Endothelial cell of umbilical vein (primary cell): ENCODE measurements around the gene TMEM54. TPM values are rescaled to one million over a fixed set of nuclear protein-coding genes. Genes with fewer than 3 reads are reported as not detected.

Source experiments
- BruUV-seq: library from RNA; stranded (reverse); fragments of 400-500 nt; replicated peaks from 2 replicates; lab custom pipeline; 2021; lab: Mats Ljungman, UMichigan
- CTCF ChIA-PET: fragments of 300-600, 350-600 bp; sonication (Branson Sonifier 250); formaldehyde crosslinking; loops from one replicate; lab custom pipeline; 2021; ENCODE audit warnings: antibody characterized with exemption, inconsistent platforms; lab: Charles Lee
- POLR2A ChIA-PET: fragments of 300-600, 350-600 bp; sonication (Branson Sonifier 250); formaldehyde crosslinking; loops from one replicate; lab custom pipeline; 2021; ENCODE audit warnings: antibody characterized with exemption, inconsistent platforms; lab: Charles Lee
- DNase-seq: peaks from one replicate; pipeline ENCODE4 v3.0.0-alpha.2; 2011; ENCODE audit warnings: low read depth, low spot score
- FAIRE-seq: peaks from 2 replicates; lab custom pipeline; 2011; peaks lifted over from hg19 to GRCh38; lab: Jason Lieb, UNC
- H2AFZ ChIP-seq: 2 replicates; pipeline ENCODE4 v1.6.0; 2012; ENCODE audit warnings: low read depth, low read length, control low read depth, inconsistent platforms
- H3K27ac ChIP-seq: 2 replicates; pipeline ENCODE4 v1.5.1; 2011; ENCODE audit warnings: low read depth, mild to moderate bottlenecking, control low read depth, low read length, moderate library complexity; ENCODE audit not compliant: insufficient read depth
- H3K27me3 ChIP-seq, 2 experiments: 2 replicates each; pipeline versions ENCODE4 v1.6.0 to v1.6.1; 2011; ENCODE audit warnings: low read length in 2 of 2, mixed read lengths in 1 of 2; ENCODE audit not compliant: control insufficient read depth in 2 of 2, insufficient read depth in 2 of 2
- H3K36me3 ChIP-seq, 2 experiments: 2 replicates in 1 of 2; 3 replicates in 1 of 2; pipeline ENCODE4 v1.5.1; 2011; ENCODE audit warnings: low read length in 2 of 2, mild to moderate bottlenecking in 1 of 2, moderate library complexity in 1 of 2; ENCODE audit not compliant: control insufficient read depth in 2 of 2, insufficient read depth in 2 of 2; ENCODE audit errors: extremely low read depth in 1 of 2
- H3K4me1 ChIP-seq: 3 replicates; pipeline ENCODE4 v1.5.1; 2011; ENCODE audit warnings: mild to moderate bottlenecking, low read length; ENCODE audit not compliant: control insufficient read depth, insufficient read depth; ENCODE audit errors: extremely low read depth
- H3K4me2 ChIP-seq: 2 replicates; pipeline ENCODE4 v1.6.1; 2011; ENCODE audit warnings: low read length, control low read depth, mixed read lengths; ENCODE audit not compliant: insufficient read depth
- H3K4me3 ChIP-seq, 3 experiments: fragments of 200-600 bp in 1 of 3; sonication (generic), shearing (Covaris generic) in 1 of 3; replicated peaks in 1 of 3; 2 replicates each; pipeline ENCODE4 v1.5.1; 2011 to 2016; ENCODE audit warnings: control low read depth in 3 of 3, low read length in 3 of 3, mild to moderate bottlenecking in 2 of 3, inconsistent platforms in 1 of 3, low read depth in 1 of 3, moderate library complexity in 1 of 3; ENCODE audit not compliant: insufficient read depth in 1 of 3
- H3K79me2 ChIP-seq: 2 replicates; pipeline ENCODE4 v1.6.0; 2012; ENCODE audit warnings: low read length, inconsistent platforms; ENCODE audit not compliant: control insufficient read depth, insufficient read depth
- H3K9ac ChIP-seq: replicated peaks from 2 replicates; pipeline ENCODE3; 2011; ENCODE audit warnings: low read length, control low read depth; ENCODE audit not compliant: insufficient read depth; ENCODE audit errors: extremely low read depth
- H3K9me1 ChIP-seq: replicated peaks from 3 replicates; pipeline ENCODE4 v1.6.0; 2011; ENCODE audit warnings: mild to moderate bottlenecking, low read length; ENCODE audit not compliant: control insufficient read depth, insufficient read depth; ENCODE audit errors: extremely low read depth
- H3K9me3 ChIP-seq: replicated peaks from 2 replicates; pipeline ENCODE4 v1.5.1; 2012; ENCODE audit warnings: low read length, inconsistent platforms; ENCODE audit not compliant: control insufficient read depth, insufficient read depth
- H4K20me1 ChIP-seq: replicated peaks from 2 replicates; pipeline ENCODE3; 2011; ENCODE audit warnings: mild to moderate bottlenecking, low read length; ENCODE audit not compliant: control insufficient read depth, insufficient read depth; ENCODE audit errors: extremely low read depth
- CTCF ChIP-seq, 2 donors: IDR thresholded peaks; 1 replicate in 1 of 2; 2 replicates in 1 of 2; pipeline ENCODE4 v1.5.1; 2011; ENCODE audit warnings: low read length in 2 of 2, mild to moderate bottlenecking in 2 of 2, moderate library complexity in 2 of 2, control low read depth in 1 of 2, inconsistent platforms in 1 of 2, low read depth in 1 of 2; ENCODE audit not compliant: insufficient read depth in 1 of 2; ENCODE audit errors: extremely low read depth in 1 of 2
- EZH2 ChIP-seq: IDR thresholded peaks from 2 replicates; pipeline ENCODE4 v1.6.1; 2012; ENCODE audit warnings: borderline replicate concordance, low read depth, mild to moderate bottlenecking, moderate library complexity, low read length, inconsistent platforms; ENCODE audit not compliant: severe bottlenecking
- FOS ChIP-seq: IDR thresholded peaks from 2 replicates; pipeline ENCODE4 v1.6.1; 2011; ENCODE audit warnings: mild to moderate bottlenecking, low read length, moderate library complexity, borderline replicate concordance; ENCODE audit not compliant: insufficient read depth
- GATA2 ChIP-seq: IDR thresholded peaks from 2 replicates; pipeline ENCODE4 v1.7.0; 2011; ENCODE audit warnings: low read depth, mild to moderate bottlenecking, moderate library complexity, mixed read lengths, low read length; ENCODE audit not compliant: insufficient read length, insufficient read depth
- JUN ChIP-seq: IDR thresholded peaks from 2 replicates; pipeline ENCODE4 v1.6.1; 2011; ENCODE audit warnings: borderline replicate concordance, low read depth; ENCODE audit not compliant: insufficient read length, insufficient read depth
- MYC ChIP-seq: IDR thresholded peaks from one replicate; pipeline ENCODE4 v1.6.1; 2011; ENCODE audit warnings: mild to moderate bottlenecking, low read depth, low read length
- POLR2A ChIP-seq: IDR thresholded peaks from 2 replicates; pipeline ENCODE4 v1.6.1; 2012; ENCODE audit warnings: low read depth, mild to moderate bottlenecking, control low read depth, low read length
- POLR2AphosphoS5 ChIP-seq: IDR thresholded peaks from 2 replicates; pipeline ENCODE4 v1.6.1; 2012; ENCODE audit warnings: low read depth, mild to moderate bottlenecking, control low read depth, low read length, moderate library complexity; ENCODE audit not compliant: insufficient read depth
- dilution Hi-C: fragments of 300-500 bp; cut with MboI; formaldehyde crosslinking; loops from one replicate; pipeline ENCODE4 v1.15.0; 2019; ENCODE audit warnings: low sequenced_read_pairs; ENCODE audit not compliant: extremely low pct_ligation_motif_present
- intact Hi-C: fragments of 100-400 bp; cut with micrococcal nuclease; formaldehyde crosslinking; loops from one replicate; pipeline ENCODE4 v1.10.0; 2022
- polyA plus RNA-seq, 4 experiments: library from polyadenylated mRNA; depleted of rRNA in 3 of 4; stranded (reverse) in 3 of 4; unstranded in 1 of 4; fragments of >200 nt; gene quantifications; 2 replicates each; pipeline versions ENCODE4 v1.2.1 to v1.2.3, GENCODE V29; 2011 to 2012; ENCODE audit warnings: missing spikeins in 1 of 4
- total RNA-seq: library from RNA; stranded (reverse); gene quantifications from 2 replicates; pipeline ENCODE4 v1.2.3, GENCODE V29; 2021
- TF ChIP-seq, protein P1 (sequence below): IDR thresholded peaks from 2 replicates; pipeline ENCODE4 v1.6.1; 2011; ENCODE audit not compliant: insufficient read depth, insufficient read length

Gene TMEM54
- total and polyA plus RNA-seq, 2 donors (not counting 3 experiments of a cell fraction or from before 2014, with no cell fraction given) = 23.6 to 77.2 TPM

DNA sequence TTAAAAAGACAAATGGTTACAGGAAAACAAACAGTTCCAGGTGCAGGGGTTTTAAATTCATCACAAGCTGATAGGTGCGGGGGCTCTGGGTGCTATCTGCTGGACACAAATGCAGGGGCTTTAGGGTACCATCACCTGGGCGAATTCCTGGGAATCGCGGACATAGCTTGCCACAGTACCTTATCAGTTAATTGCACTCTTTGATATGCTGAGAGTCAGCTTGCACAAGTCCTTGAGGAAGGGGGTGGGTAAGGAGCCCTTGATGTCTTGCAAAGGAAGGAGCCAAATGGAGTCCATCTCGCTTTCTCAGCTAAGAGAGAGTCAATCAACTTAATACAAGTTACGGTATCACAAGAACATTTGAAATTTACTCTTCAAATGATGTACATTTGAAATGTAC lies 25.4 kb upstream of the TMEM54 start:
- no TSS peak for BruUV-seq
- Histone ChIP-seq H3K79me2 (no peaks in the 10 kb centered on the region), H3K9me1 (no peaks in the 10 kb centered on the region), H4K20me1 (no peaks in the 10 kb centered on the region), H3K4me1 (no peaks in the 10 kb centered on the region), H3K4me2 (no peak overlapping the region), H2AFZ (no peak overlapping the region), H3K27me3 (peaks cover 2 to 3% of the 10 kb centered on the region in 2 experiments), H3K36me3 (no peaks in the 10 kb centered on the region), H3K9me3 (no peaks in the 10 kb centered on the region), H3K27ac (no peak overlapping the region), H3K9ac (no peak overlapping the region), H3K4me3 (no peak overlapping the region)
- ChIA-PET POLR2A (no interaction called here), CTCF (no interaction called here)
- FAIRE-seq (no peak), DNase-seq (no peak)
- dilution Hi-C loops = no loop called here
- no peak for TF ChIP-seq JUN
- TF ChIP-seq POLR2A = no peak
- no peak for TF ChIP-seq MYC
- TF ChIP-seq FOS = no peak
- no peak for TF ChIP-seq CTCF (IDR thresholded peaks at IDR 0.05; ENCODE audit: extremely low read depth in 1 of 2, insufficient read depth in 1 of 2, low read depth in 1 of 2, low read length in 2 of 2)
- TF ChIP-seq GATA2 = no peak
- TF ChIP-seq EZH2 = no peak
- TF ChIP-seq, protein P1, sequence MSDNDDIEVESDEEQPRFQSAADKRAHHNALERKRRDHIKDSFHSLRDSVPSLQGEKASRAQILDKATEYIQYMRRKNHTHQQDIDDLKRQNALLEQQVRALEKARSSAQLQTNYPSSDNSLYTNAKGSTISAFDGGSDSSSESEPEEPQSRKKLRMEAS = no peak
- TF ChIP-seq POLR2AphosphoS5 = no peak
- intact Hi-C loops = no loop called here
